ENCODE results near the gene SERPINA4. TPM values are rescaled to one million over a fixed set of nuclear protein-coding genes. Genes with fewer than 3 reads are reported as not detected.

Gene SERPINA4
- total RNA-seq, 3 donors from 2014 or later: not detected

- H3K4me1 ChIP-seq (ENCODE audit: low read depth): no peaks in the 10 kb centered on the region
- ATAC-seq (no peak), DNase-seq (no peak)
- no peaks in the 10 kb centered on the region for H3K36me3 ChIP-seq (ENCODE audit: low read depth)
- TF ChIP-seq CTCF (IDR thresholded peaks at IDR 0.05): no peak
- H3K4me3 ChIP-seq: no peak overlapping the region
- intact Hi-C loops (cut with DNase I, micrococcal nuclease): no loop called here
- no peaks in the 10 kb centered on the region for H3K9me3 ChIP-seq
Measured at GRCh38 chr14:94544726-94545125, 16.5 kb upstream of the SERPINA4 start.

- ATAC-seq: no peak
- no peaks in the 10 kb centered on the region for H3K4me1 ChIP-seq (ENCODE audit: low read depth)
- intact Hi-C loops (cut with DNase I, micrococcal nuclease): no loop called here
- no peaks in the 10 kb centered on the region for H3K36me3 ChIP-seq (ENCODE audit: low read depth)
- no peak for TF ChIP-seq CTCF (IDR thresholded peaks at IDR 0.05)
- no peak for DNase-seq
- no peak overlapping the region for H3K4me3 ChIP-seq
- H3K9me3 ChIP-seq: no peaks in the 10 kb centered on the region
Measured at GRCh38 chr14:94545131-94545841, 16.0 kb upstream of the SERPINA4 start.

GRCh38 chr14:94547151-94547680 is 14.0 kb upstream of the SERPINA4 start:
- DNase-seq: no peak
- Histone ChIP-seq H3K4me3 (no peak overlapping the region), H3K36me3 (ENCODE audit: low read depth) (no peaks in the 10 kb centered on the region), H3K9me3 (no peaks in the 10 kb centered on the region), H3K4me1 (ENCODE audit: low read depth) (no peaks in the 10 kb centered on the region)
- ATAC-seq: no peak
- no peak for TF ChIP-seq CTCF (IDR thresholded peaks at IDR 0.05)
- intact Hi-C loops (cut with DNase I, micrococcal nuclease): no loop called here

GRCh38 chr14:94547726-94548125 is 13.5 kb upstream of the SERPINA4 start:
- TF ChIP-seq CTCF (IDR thresholded peaks at IDR 0.05): no peak
- H3K4me1 ChIP-seq (ENCODE audit: low read depth): no peaks in the 10 kb centered on the region
- no peaks in the 10 kb centered on the region for H3K36me3 ChIP-seq (ENCODE audit: low read depth)
- DNase-seq (no peak), ATAC-seq (no peak)
- H3K9me3 ChIP-seq: no peaks in the 10 kb centered on the region
- intact Hi-C loops (cut with DNase I, micrococcal nuclease): no loop called here
- no peak overlapping the region for H3K4me3 ChIP-seq

DNA sequence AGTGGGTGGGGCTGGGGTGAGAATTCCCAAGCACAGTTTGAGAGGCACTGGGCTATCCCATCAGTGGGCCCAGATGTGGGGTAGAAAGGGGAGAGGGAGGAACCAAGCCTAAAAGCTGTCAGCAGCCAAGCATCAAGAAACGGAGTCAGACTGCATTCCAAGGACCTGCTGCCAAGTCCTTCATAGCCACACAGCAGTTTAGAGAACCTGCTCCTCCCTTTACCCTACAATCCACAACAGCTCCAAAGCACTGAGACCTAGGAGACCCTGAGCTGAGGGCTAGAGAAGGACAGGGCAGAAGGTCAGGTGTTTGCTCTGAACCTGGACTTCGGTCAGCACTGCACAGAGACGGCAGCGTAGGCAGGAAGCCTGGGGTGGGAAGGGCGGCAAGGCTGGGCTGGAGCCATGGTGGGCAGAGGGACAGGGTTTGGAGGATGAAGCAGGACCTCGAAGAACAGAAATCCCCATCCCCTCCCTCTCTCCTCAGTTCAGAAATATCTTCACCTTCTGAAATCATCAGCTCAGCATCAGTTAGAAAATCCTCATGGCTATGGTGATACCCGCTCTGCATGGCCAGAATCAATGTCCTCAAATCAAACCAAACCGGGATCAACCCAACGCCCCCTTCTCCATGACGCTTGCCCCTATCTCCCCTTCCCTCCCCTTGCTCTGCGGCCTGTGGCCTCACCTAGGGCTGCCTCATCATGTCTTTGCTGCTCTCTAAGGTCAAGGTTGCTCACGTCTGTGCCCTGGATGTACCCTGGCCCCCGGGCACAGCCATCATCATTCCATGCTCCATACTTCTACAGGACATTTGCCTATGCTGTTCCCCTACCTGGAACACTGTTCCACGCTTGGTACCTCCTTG is 12.9 kb upstream of the SERPINA4 start:
- DNase-seq: no peak
- ATAC-seq: no peak

More for the DNA sequence above, 12.9 kb upstream of the SERPINA4 start:
- Histone ChIP-seq H3K36me3 (ENCODE audit: low read depth) (no peaks in the 10 kb centered on the region), H3K4me3 (no peak overlapping the region), H3K4me1 (ENCODE audit: low read depth) (no peaks in the 10 kb centered on the region), H3K9me3 (no peaks in the 10 kb centered on the region)
- intact Hi-C loops (cut with DNase I, micrococcal nuclease): no loop called here
- no peak for TF ChIP-seq CTCF (IDR thresholded peaks at IDR 0.05)

Measured in mucosa of descending colon (tissue), 3 donors.